Left lung (tissue), 14 donors: Measurements from ENCODE around the gene RAPH1. TPM values are rescaled to one million over a fixed set of nuclear protein-coding genes. Genes with fewer than 3 reads are reported as not detected.
A peak's percentile ranks its signal among the peaks of the same experiment; 100 is the strongest.

Source experiments
- ATAC-seq: fragments of 200-7000 bp; cut with Tn5 transposase; one replicate; pipeline ENCODE4 v1.9.1; 2020; ENCODE audit warnings: moderate library complexity
- DNase-seq, 4 donors: peaks; one replicate each; pipeline ENCODE4 v3.0.0-alpha.2; 2013 to 2020
- H3K27ac ChIP-seq, 2 donors: fragments of 200-600 bp; sonication (generic) in 1 of 2; one replicate each; pipeline versions ENCODE4 v1.5.0 to v1.8.0; 2020 to 2021
- H3K27me3 ChIP-seq, 2 donors: fragments of 200-600 bp; sonication (generic) in 1 of 2; one replicate each; pipeline versions ENCODE4 v1.5.0 to v1.8.0; 2020 to 2021
- H3K36me3 ChIP-seq, 2 donors: fragments of 200-600 bp; sonication (generic) in 1 of 2; one replicate each; pipeline versions ENCODE4 v1.5.0 to v1.8.0; 2020 to 2021
- H3K4me1 ChIP-seq, 2 donors: fragments of 200-600 bp; one replicate each; pipeline ENCODE4 v1.8.0; 2021
- H3K4me3 ChIP-seq, 2 donors: fragments of 200-600 bp; sonication (generic) in 1 of 2; one replicate each; pipeline versions ENCODE4 v1.5.0 to v1.8.0; 2020 to 2021; ENCODE audit warnings: mild to moderate bottlenecking in 1 of 2
- H3K9me3 ChIP-seq, 2 donors: fragments of 200-600 bp; sonication (generic) in 1 of 2; one replicate each; pipeline versions ENCODE4 v1.5.0 to v1.8.0; 2020 to 2021
- CTCF ChIP-seq, 2 donors: fragments of 200-600 bp; sonication (generic) in 1 of 2; IDR thresholded peaks; one replicate each; pipeline versions ENCODE4 v1.5.0 to v1.8.0; 2021; ENCODE audit warnings: antibody characterized with exemption in 2 of 2
- intact Hi-C, 2 donors: fragments of 100-400 bp; cut with DNase I; formaldehyde crosslinking; loops; one replicate each; pipeline versions ENCODE4 v1.11.2 to v1.14.2; 2022
- long read RNA-seq, 12 donors: library from polyadenylated mRNA in 2 of 12; unstranded in 2 of 12; transcript quantifications; one replicate each; pipeline ENCODE4 v2.0.0 and lab custom pipeline, GENCODE V29; 2019 to 2026
- polyA plus RNA-seq, 6 donors: library from polyadenylated mRNA; unstranded; fragments of 120-200 nt; gene quantifications; one replicate each; pipeline ENCODE4 v1.2.1, GENCODE V29; 2013; ENCODE audit not compliant: insufficient read length in 6 of 6
- total RNA-seq, 2 donors: library from RNA; stranded (reverse); fragmentation: NEBNext Ultra II Directional; extraction: Animal tissue kit (Norgen Biotek cat#: 25700); gene quantifications; one replicate each; pipeline ENCODE4 v1.2.1, GENCODE V29; 2021
- donor health status: DM: no; HTN: yes; CAD: no.
- donor health status: DM: no; HTN: no; CAD: no.

Gene RAPH1
- total RNA-seq: 10 to 100 TPM; 70.7 to 74.7 TPM
- polyA plus RNA-seq: 10 to 100 TPM; 24.6 to 30.2 (median 25.3) TPM
- long read RNA-seq, donor 1, full-length matches to known transcripts: 3 of 164 reads
- long read RNA-seq, donor 1, partial matches to known transcripts: 161 of 164 reads
- long read RNA-seq, donor 1, other reads (novel, unspliced or antisense): 0 of 164 reads
- long read RNA-seq, donor 2, full-length matches to known transcripts: 4 of 4 reads
- long read RNA-seq, donor 2, partial matches to known transcripts: 0 of 4 reads
- long read RNA-seq, donor 2, other reads (novel, unspliced or antisense): 0 of 4 reads
- long read RNA-seq, donor 3, full-length matches to known transcripts: 2 of 2 reads
- long read RNA-seq, donor 3, partial matches to known transcripts: 0 of 2 reads
- long read RNA-seq, donor 3, other reads (novel, unspliced or antisense): 0 of 2 reads
- long read RNA-seq, donor 4: 0 reads
- long read RNA-seq, donor 5, partial matches to known transcripts: 30 of 42 reads
- long read RNA-seq, donor 5, other reads (novel, unspliced or antisense): 12 of 42 reads
- long read RNA-seq, donor 6, full-length matches to known transcripts: 2 of 2 reads
- long read RNA-seq, donor 6, partial matches to known transcripts: 0 of 2 reads
- long read RNA-seq, donor 6, other reads (novel, unspliced or antisense): 0 of 2 reads
- long read RNA-seq, donor 7: 0 reads
- long read RNA-seq, donor 8, full-length matches to known transcripts: 8 of 13 reads
- long read RNA-seq, donor 8, partial matches to known transcripts: 5 of 13 reads
- long read RNA-seq, donor 8, other reads (novel, unspliced or antisense): 0 of 13 reads
- long read RNA-seq, donor 9: 0 reads
- long read RNA-seq, donor 10: 0 reads
- long read RNA-seq, donor 11, full-length matches to known transcripts: 2 of 7 reads
- long read RNA-seq, donor 11, partial matches to known transcripts: 5 of 7 reads
- long read RNA-seq, donor 11, other reads (novel, unspliced or antisense): 0 of 7 reads
- long read RNA-seq, donor 12, full-length matches to known transcripts: 1 of 21 reads
- long read RNA-seq, donor 12, partial matches to known transcripts: 20 of 21 reads
- long read RNA-seq, donor 12, other reads (novel, unspliced or antisense): 0 of 21 reads

GRCh38 chr2:203535078-203535783, at the start of gene RAPH1:
TSS of gene RAPH1 (minus strand) at chr2:203535301. CDS start at chr2:203495353, 39,948 bp downstream.
- peak within 1 kb of the TSS; percentile 86 to 95 for H3K4me3 ChIP-seq
- ATAC-seq (peak; percentile 87), DNase-seq (peak; percentile 87 to 95 (median 92))
- peaks cover 10 to 21% of the 10 kb centered on the region in 2 donors for H3K4me1 ChIP-seq
- H3K27ac ChIP-seq: peak within 1 kb of the TSS; percentile 96 to 97
- TF ChIP-seq CTCF (IDR thresholded peaks at IDR 0.05): no peak
- H3K27me3 ChIP-seq: peaks cover 0 to 49% of the 10 kb centered on the region in 2 donors
- intact Hi-C loops: no loop called here
- H3K36me3 ChIP-seq: no peaks in the 10 kb centered on the region
- H3K9me3 ChIP-seq: peaks cover 0 to 5% of the 10 kb centered on the region in 2 donors

- no peaks in the 10 kb centered on the region for H3K27me3 ChIP-seq
- no peaks in the 10 kb centered on the region for H3K9me3 ChIP-seq
- intact Hi-C loops: no loop called here
- H3K36me3 ChIP-seq: no peaks in the 10 kb centered on the region
- peaks cover 21 to 23% of the 10 kb centered on the region in 2 donors for H3K4me1 ChIP-seq
- no peak overlapping the region for H3K4me3 ChIP-seq
- DNase-seq: no peak
- peak; percentile 35 for ATAC-seq
- H3K27ac ChIP-seq: peak overlapping the region in 1 of 2 donors; percentile 2
- TF ChIP-seq CTCF (IDR thresholded peaks at IDR 0.05): no peak
These were observed 49.7 kb upstream of the RAPH1 start for GRCh38 chr2:203584784-203585183.

- TF ChIP-seq CTCF (IDR thresholded peaks at IDR 0.05): no peak
- H3K9me3 ChIP-seq: no peaks in the 10 kb centered on the region
- DNase-seq (no peak), ATAC-seq (peak; percentile 59)
- peak overlapping the region; percentile 2 to 13 for H3K27ac ChIP-seq
- no peaks in the 10 kb centered on the region for H3K27me3 ChIP-seq
- no peak overlapping the region for H3K4me3 ChIP-seq
- intact Hi-C loops: no loop called here
- H3K36me3 ChIP-seq: no peaks in the 10 kb centered on the region
- peaks cover 26 to 32% of the 10 kb centered on the region in 2 donors for H3K4me1 ChIP-seq
These were observed 48.6 kb upstream of the RAPH1 start for GRCh38 chr2:203583701-203584100.

- intact Hi-C loops: no loop called here
- no peak for ATAC-seq
- Histone ChIP-seq H3K4me1 (peaks cover 26 to 32% of the 10 kb centered on the region in 2 donors), H3K27ac (peak overlapping the region; percentile 13 to 54), H3K36me3 (no peaks in the 10 kb centered on the region), H3K27me3 (no peaks in the 10 kb centered on the region), H3K9me3 (no peaks in the 10 kb centered on the region), H3K4me3 (no peak overlapping the region)
- no peak for DNase-seq
- TF ChIP-seq CTCF (IDR thresholded peaks at IDR 0.05): no peak
These were observed 48.1 kb upstream of the RAPH1 start for GRCh38 chr2:203583084-203583695.
